Muscle layer of duodenum (tissue), 2 donors: ENCODE data around the gene KCNB1.
A peak's percentile ranks its signal among the peaks of the same experiment; 100 is the strongest.

Experiments
- H3K27ac ChIP-seq: one replicate; pipeline ENCODE4 v1.7.0; 2013; ENCODE audit warnings: mild to moderate bottlenecking, low read length
- H3K27me3 ChIP-seq: one replicate; pipeline ENCODE4 v1.7.0; 2013; ENCODE audit warnings: low read depth, mild to moderate bottlenecking, control low read depth, low read length
- H3K36me3 ChIP-seq, 2 donors: one replicate each; pipeline ENCODE4 v1.7.0; 2013; ENCODE audit warnings: low read length in 2 of 2, control low read depth in 1 of 2, mild to moderate bottlenecking in 1 of 2; ENCODE audit not compliant: insufficient read depth in 2 of 2, control insufficient read depth in 1 of 2
- H3K4me1 ChIP-seq, 2 donors: one replicate each; pipeline ENCODE4 v1.7.0; 2013; ENCODE audit warnings: low read length in 2 of 2, mild to moderate bottlenecking in 2 of 2, control low read depth in 1 of 2, moderate library complexity in 1 of 2; ENCODE audit not compliant: insufficient read depth in 2 of 2, control insufficient read depth in 1 of 2
- H3K4me3 ChIP-seq, 2 donors: one replicate each; pipeline ENCODE4 v1.7.0; 2013; ENCODE audit warnings: low read length in 2 of 2, low read depth in 1 of 2, mild to moderate bottlenecking in 1 of 2
- H3K9me3 ChIP-seq, 2 donors: one replicate each; pipeline ENCODE4 v1.7.0; 2013; ENCODE audit warnings: low read length in 2 of 2, control low read depth in 1 of 2, mild to moderate bottlenecking in 1 of 2; ENCODE audit not compliant: control insufficient read depth in 1 of 2
- donor health status: healthy.

Gene KCNB1

DNA sequence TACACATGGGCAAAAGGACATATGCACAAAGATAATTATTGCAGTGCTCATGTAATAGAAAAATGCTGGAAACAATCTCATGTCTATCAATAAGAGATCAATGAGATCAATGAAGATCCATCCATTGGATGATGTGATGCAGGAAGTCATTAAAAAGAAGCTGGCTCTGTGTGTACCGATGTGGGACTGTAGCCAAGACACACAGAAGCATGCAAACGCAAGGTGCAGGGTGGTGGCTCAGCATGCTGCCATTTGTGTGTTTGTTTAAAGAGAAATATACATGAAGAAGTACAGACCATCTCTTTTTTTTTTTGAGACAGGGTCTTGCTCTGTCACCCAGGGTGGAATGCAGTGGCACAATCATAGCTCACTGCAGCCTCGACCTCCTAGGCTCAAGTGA lies 33.1 kb upstream of the KCNB1 start:
- Histone ChIP-seq H3K36me3 (peaks cover 0 to 10% of the 10 kb centered on the region in 2 donors), H3K27ac (no peak overlapping the region), H3K4me3 (no peak overlapping the region), H3K9me3 (no peaks in the 10 kb centered on the region), H3K27me3 (no peaks in the 10 kb centered on the region), H3K4me1 (peaks cover 0 to 7% of the 10 kb centered on the region in 2 donors)

GRCh38 chr20:49513517-49513916 lies 31.0 kb upstream of the KCNB1 start:
- H3K4me3 ChIP-seq: no peak overlapping the region
- peaks cover 0 to 12% of the 10 kb centered on the region in 2 donors for H3K4me1 ChIP-seq
- no peaks in the 10 kb centered on the region for H3K27me3 ChIP-seq
- H3K27ac ChIP-seq: no peak overlapping the region
- H3K36me3 ChIP-seq: peaks cover 0 to 10% of the 10 kb centered on the region in 2 donors
- no peaks in the 10 kb centered on the region for H3K9me3 ChIP-seq

GRCh38 chr20:49513009-49513408 lies 30.5 kb upstream of the KCNB1 start:
- Histone ChIP-seq H3K4me1 (peaks cover 0 to 16% of the 10 kb centered on the region in 2 donors), H3K36me3 (peaks cover 0 to 10% of the 10 kb centered on the region in 2 donors), H3K9me3 (no peaks in the 10 kb centered on the region), H3K4me3 (no peak overlapping the region), H3K27ac (no peak overlapping the region), H3K27me3 (no peaks in the 10 kb centered on the region)

DNA sequence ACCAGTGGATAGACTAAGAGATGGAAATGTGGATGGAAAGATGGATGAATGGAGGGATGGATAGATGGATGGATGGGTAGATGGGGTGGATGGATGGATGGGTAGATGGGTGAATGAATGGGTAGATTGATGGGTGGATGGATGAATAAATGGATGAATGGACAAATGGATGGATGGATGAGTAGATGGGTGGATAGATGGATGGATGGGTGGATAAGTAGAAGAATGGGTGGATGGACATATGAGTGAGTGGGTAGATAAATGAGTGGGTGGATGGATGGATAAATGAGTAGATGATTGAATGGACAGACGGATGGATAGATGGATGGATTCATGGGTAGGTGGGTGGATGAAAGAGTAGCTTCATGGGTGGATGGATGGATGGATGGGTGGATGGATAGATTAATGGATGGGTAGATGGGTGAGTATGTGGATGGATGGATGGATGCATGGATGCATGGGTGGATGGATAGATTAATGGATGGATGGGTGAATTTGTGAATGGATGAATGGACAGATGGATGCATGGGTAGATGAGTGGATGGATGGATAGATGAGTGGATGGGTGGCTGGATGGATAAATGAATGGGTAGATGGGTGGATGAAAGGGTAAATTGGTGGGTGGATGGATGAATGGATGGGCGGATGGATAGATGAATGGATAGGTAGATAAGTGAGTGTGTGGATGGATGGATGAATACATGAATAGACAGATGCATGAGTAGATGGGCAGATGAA lies 29.5 kb upstream of the KCNB1 start:
- Histone ChIP-seq H3K4me1 (peaks cover 0 to 19% of the 10 kb centered on the region in 2 donors), H3K36me3 (peaks cover 0 to 14% of the 10 kb centered on the region in 2 donors), H3K4me3 (no peak overlapping the region), H3K9me3 (no peaks in the 10 kb centered on the region), H3K27ac (no peak overlapping the region), H3K27me3 (no peaks in the 10 kb centered on the region)

- peaks cover 0 to 19% of the 10 kb centered on the region in 2 donors for H3K4me1 ChIP-seq
- H3K27me3 ChIP-seq: no peaks in the 10 kb centered on the region
- no peaks in the 10 kb centered on the region for H3K9me3 ChIP-seq
- peak overlapping the region; percentile 32 for H3K27ac ChIP-seq
- H3K4me3 ChIP-seq: no peak overlapping the region
- peaks cover 0 to 16% of the 10 kb centered on the region in 2 donors for H3K36me3 ChIP-seq
Observed at GRCh38 chr20:49510562-49511122, 28.2 kb upstream of the KCNB1 start.

GRCh38 chr20:49508435-49509199 lies 26.1 kb upstream of the KCNB1 start:
- H3K27me3 ChIP-seq: no peaks in the 10 kb centered on the region
- H3K4me3 ChIP-seq: no peak overlapping the region
- H3K36me3 ChIP-seq: peaks cover 0 to 14% of the 10 kb centered on the region in 2 donors
- no peak overlapping the region for H3K27ac ChIP-seq
- peaks cover 0 to 25% of the 10 kb centered on the region in 2 donors for H3K4me1 ChIP-seq
- no peaks in the 10 kb centered on the region for H3K9me3 ChIP-seq

GRCh38 chr20:49507741-49508434 lies 25.4 kb upstream of the KCNB1 start:
- Histone ChIP-seq H3K4me1 (peaks cover 0 to 25% of the 10 kb centered on the region in 2 donors), H3K27ac (no peak overlapping the region), H3K4me3 (no peak overlapping the region), H3K9me3 (no peaks in the 10 kb centered on the region), H3K27me3 (no peaks in the 10 kb centered on the region), H3K36me3 (peaks cover 0 to 11% of the 10 kb centered on the region in 2 donors)

DNA sequence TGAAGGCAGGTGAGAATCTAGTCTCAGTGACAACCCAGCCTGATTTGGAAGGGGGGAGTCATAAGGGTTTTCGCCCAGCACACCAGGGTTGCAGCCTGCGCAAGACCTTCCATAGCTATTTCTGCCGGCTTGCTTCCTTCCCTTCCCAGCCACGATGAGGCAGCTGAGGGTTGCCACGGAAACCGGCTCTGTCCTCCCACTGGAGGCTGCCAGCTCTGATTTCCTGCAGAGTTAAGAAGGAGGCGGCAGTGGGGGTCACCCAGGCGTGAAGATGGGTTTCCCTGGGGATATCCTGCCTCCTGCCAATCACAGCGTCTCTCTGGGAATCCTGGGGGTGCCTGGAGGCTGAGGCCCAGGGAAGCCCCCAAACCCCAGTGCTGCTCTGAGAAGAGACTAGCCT lies 23.1 kb upstream of the KCNB1 start:
- Histone ChIP-seq H3K36me3 (peaks cover 0 to 6% of the 10 kb centered on the region in 2 donors), H3K4me1 (peaks cover 0 to 17% of the 10 kb centered on the region in 2 donors), H3K4me3 (no peak overlapping the region), H3K27me3 (no peaks in the 10 kb centered on the region), H3K9me3 (no peaks in the 10 kb centered on the region), H3K27ac (no peak overlapping the region)

GRCh38 chr20:49503176-49503575 lies 20.7 kb upstream of the KCNB1 start:
- Histone ChIP-seq H3K4me1 (peaks cover 0 to 11% of the 10 kb centered on the region in 2 donors), H3K27ac (no peak overlapping the region), H3K36me3 (peaks cover 0 to 6% of the 10 kb centered on the region in 2 donors), H3K4me3 (no peak overlapping the region), H3K9me3 (no peaks in the 10 kb centered on the region), H3K27me3 (no peaks in the 10 kb centered on the region)

GRCh38 chr20:49501917-49502316 lies 19.4 kb upstream of the KCNB1 start:
- H3K27me3 ChIP-seq: no peaks in the 10 kb centered on the region
- H3K4me3 ChIP-seq: no peak overlapping the region

DNA sequence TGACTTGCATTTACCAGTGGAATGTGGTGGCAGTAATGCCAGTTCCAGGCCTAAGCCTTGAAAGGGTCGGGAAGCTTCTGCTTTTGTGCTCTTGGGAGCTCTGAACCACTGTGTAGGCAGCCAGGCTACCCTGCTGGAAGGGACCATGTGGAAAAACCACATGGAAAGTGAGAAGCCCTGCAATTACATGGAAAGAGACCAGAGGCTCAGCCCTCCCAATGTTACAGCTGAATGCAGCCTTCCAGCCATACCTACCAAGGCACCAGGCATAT lies 14.9 kb upstream of the KCNB1 start:
- H3K27ac ChIP-seq: no peak overlapping the region
- no peaks in the 10 kb centered on the region for H3K36me3 ChIP-seq
- H3K4me3 ChIP-seq: no peak overlapping the region
- H3K4me1 ChIP-seq: no peaks in the 10 kb centered on the region
- H3K9me3 ChIP-seq: no peaks in the 10 kb centered on the region
- no peaks in the 10 kb centered on the region for H3K27me3 ChIP-seq

More at GRCh38 chr20:49501917-49502316, 19.4 kb upstream of the KCNB1 start:
- no peaks in the 10 kb centered on the region for H3K9me3 ChIP-seq
- H3K4me1 ChIP-seq: peaks cover 0 to 6% of the 10 kb centered on the region in 2 donors
- peaks cover 0 to 1% of the 10 kb centered on the region in 2 donors for H3K36me3 ChIP-seq
- no peak overlapping the region for H3K27ac ChIP-seq
